Measurements from ENCODE around the gene CHST5. TPM values are rescaled to one million over a fixed set of nuclear protein-coding genes. Genes with fewer than 3 reads are reported as not detected.
A peak's percentile ranks its signal among the peaks of the same experiment; 100 is the strongest.

Gene CHST5
- total RNA-seq, 2 donors from 2014 or later: 0.56 TPM; not detected in 1

- DNase-seq (ENCODE audit: low spot score) (no peak), ATAC-seq (ENCODE audit: insufficient number of reproducible peaks, low FRiP score, low read depth) (no peak)
- no peaks in the 10 kb centered on the region for H3K9me3 ChIP-seq
- H3K4me3 ChIP-seq: no peak overlapping the region
- H3K27me3 ChIP-seq (replicated peaks; ENCODE audit: insufficient read depth): no peaks in the 10 kb centered on the region
- no peak overlapping the region for H3K27ac ChIP-seq
- H3K4me1 ChIP-seq (ENCODE audit: control insufficient read depth in 1 of 2, low read depth in 2 of 2): peaks cover 28 to 72% of the 10 kb centered on the region in 2 donors
- peaks cover 12% of the 10 kb centered on the region for H3K36me3 ChIP-seq
- TF ChIP-seq CTCF (IDR thresholded peaks at IDR 0.05): no peak
Measured at GRCh38 chr16:75567911-75568310, 32.0 kb upstream of the CHST5 start.

GRCh38 chr16:75566758-75567255, 30.9 kb upstream of the CHST5 start:
- no peak for DNase-seq (ENCODE audit: low spot score)
- H3K4me1 ChIP-seq (ENCODE audit: control insufficient read depth in 1 of 2, low read depth in 2 of 2): peaks cover 28 to 62% of the 10 kb centered on the region in 2 donors
- H3K27ac ChIP-seq: peak overlapping the region; percentile 56 to 67
- H3K36me3 ChIP-seq: peaks cover 8% of the 10 kb centered on the region
- ATAC-seq (ENCODE audit: insufficient number of reproducible peaks, low FRiP score, low read depth): no peak
- no peaks in the 10 kb centered on the region for H3K9me3 ChIP-seq
- H3K27me3 ChIP-seq (replicated peaks; ENCODE audit: insufficient read depth): no peaks in the 10 kb centered on the region
- H3K4me3 ChIP-seq: peak overlapping the region; percentile 96
- TF ChIP-seq CTCF (IDR thresholded peaks at IDR 0.05): no peak

GRCh38 chr16:75566040-75566757, 30.3 kb upstream of the CHST5 start, which contains the start of gene GABARAPL2:
TSS of gene GABARAPL2 (plus strand) at chr16:75566379. CDS start at chr16:75566487, 108 bp downstream.
- Histone ChIP-seq H3K9me3 (no peaks in the 10 kb centered on the region), H3K4me3 (peak within 1 kb of the TSS; percentile 96), H3K4me1 (ENCODE audit: control insufficient read depth in 1 of 2, low read depth in 2 of 2) (peaks cover 28 to 56% of the 10 kb centered on the region in 2 donors), H3K27me3 (replicated peaks; ENCODE audit: insufficient read depth) (no peaks in the 10 kb centered on the region), H3K36me3 (peaks cover 2% of the 10 kb centered on the region), H3K27ac (peak within 1 kb of the TSS; percentile 56 to 67)
- DNase-seq (ENCODE audit: low spot score): no peak
- no peak for TF ChIP-seq CTCF (IDR thresholded peaks at IDR 0.05)
- peak; percentile 82 for ATAC-seq (ENCODE audit: insufficient number of reproducible peaks, low FRiP score, low read depth)

GRCh38 chr16:75565640-75566039, 29.7 kb upstream of the CHST5 start:
- no peak for TF ChIP-seq CTCF (IDR thresholded peaks at IDR 0.05)
- no peak for ATAC-seq (ENCODE audit: insufficient number of reproducible peaks, low FRiP score, low read depth)
- no peaks in the 10 kb centered on the region for H3K27me3 ChIP-seq (replicated peaks; ENCODE audit: insufficient read depth)
- no peaks in the 10 kb centered on the region for H3K9me3 ChIP-seq
- no peaks in the 10 kb centered on the region for H3K36me3 ChIP-seq
- peaks cover 25 to 51% of the 10 kb centered on the region in 2 donors for H3K4me1 ChIP-seq (ENCODE audit: control insufficient read depth in 1 of 2, low read depth in 2 of 2)
- H3K4me3 ChIP-seq: peak overlapping the region; percentile 96
- peak overlapping the region; percentile 56 to 67 for H3K27ac ChIP-seq
- DNase-seq (ENCODE audit: low spot score): no peak

GRCh38 chr16:75559564-75560372, 23.9 kb upstream of the CHST5 start:
- ATAC-seq (ENCODE audit: insufficient number of reproducible peaks, low FRiP score, low read depth) (no peak), DNase-seq (ENCODE audit: low spot score) (no peak)
- no peak for TF ChIP-seq CTCF (IDR thresholded peaks at IDR 0.05)
- Histone ChIP-seq H3K36me3 (no peaks in the 10 kb centered on the region), H3K4me1 (ENCODE audit: control insufficient read depth in 1 of 2, low read depth in 2 of 2) (peaks cover 3 to 20% of the 10 kb centered on the region in 2 donors), H3K27me3 (replicated peaks; ENCODE audit: insufficient read depth) (no peaks in the 10 kb centered on the region), H3K27ac (no peak overlapping the region), H3K4me3 (no peak overlapping the region), H3K9me3 (no peaks in the 10 kb centered on the region)

Data from thoracic aorta (tissue), 2 donors.